ENCODE data around the gene GPD1L. TPM values are rescaled to one million over a fixed set of nuclear protein-coding genes. Genes with fewer than 3 reads are reported as not detected.

Gene GPD1L
- polyA plus RNA-seq, 1 donor from 2014 or later: 18.2 TPM

GRCh38 chr3:32132121-32132520 lies 25.7 kb downstream of the GPD1L start:
- Histone ChIP-seq H3K4me3 (ENCODE audit: low read length) (no peak overlapping the region), H3K27ac (ENCODE audit: low read length) (no peak overlapping the region), H3K9me3 (ENCODE audit: low read length) (no peaks in the 10 kb centered on the region), H3K4me2 (ENCODE audit: low read length) (no peak overlapping the region), H4K20me1 (ENCODE audit: insufficient read depth) (no peaks in the 10 kb centered on the region), H3K36me3 (ENCODE audit: insufficient read depth, low read length) (no peaks in the 10 kb centered on the region), H3K9me2 (ENCODE audit: insufficient read depth, low read length) (no peaks in the 10 kb centered on the region), H3K27me3 (ENCODE audit: insufficient read depth, low read depth, low read length) (no peaks in the 10 kb centered on the region), H3K9ac (ENCODE audit: low read length) (no peak overlapping the region), H3F3A (ENCODE audit: insufficient read depth, low read length, poor library complexity, severe bottlenecking) (no peaks in the 10 kb centered on the region), H3K79me2 (replicated peaks; ENCODE audit: insufficient read depth, low read length) (no peaks in the 10 kb centered on the region), H2AFZ (ENCODE audit: low read depth, low read length) (no peak overlapping the region)
- TF ChIP-seq MXI1 (conservative IDR thresholded peaks at IDR 0.05; ENCODE audit: poor library complexity, severe bottlenecking) (no peak), TAF1 (IDR thresholded peaks at IDR 0.05; ENCODE audit: low read depth) (no peak), EP300 (conservative IDR thresholded peaks at IDR 0.05; ENCODE audit: poor library complexity, severe bottlenecking) (no peak), RAD21 (conservative IDR thresholded peaks at IDR 0.05) (no peak), POLR2AphosphoS5 (IDR thresholded peaks at IDR 0.05) (no peak), EZH2 (IDR thresholded peaks at IDR 0.05; ENCODE audit: borderline replicate concordance, insufficient read depth, low read length, poor library complexity, severe bottlenecking) (no peak), SMC3 (conservative IDR thresholded peaks at IDR 0.05; ENCODE audit: poor library complexity) (no peak)
- TF ChIP-seq, protein P1, sequence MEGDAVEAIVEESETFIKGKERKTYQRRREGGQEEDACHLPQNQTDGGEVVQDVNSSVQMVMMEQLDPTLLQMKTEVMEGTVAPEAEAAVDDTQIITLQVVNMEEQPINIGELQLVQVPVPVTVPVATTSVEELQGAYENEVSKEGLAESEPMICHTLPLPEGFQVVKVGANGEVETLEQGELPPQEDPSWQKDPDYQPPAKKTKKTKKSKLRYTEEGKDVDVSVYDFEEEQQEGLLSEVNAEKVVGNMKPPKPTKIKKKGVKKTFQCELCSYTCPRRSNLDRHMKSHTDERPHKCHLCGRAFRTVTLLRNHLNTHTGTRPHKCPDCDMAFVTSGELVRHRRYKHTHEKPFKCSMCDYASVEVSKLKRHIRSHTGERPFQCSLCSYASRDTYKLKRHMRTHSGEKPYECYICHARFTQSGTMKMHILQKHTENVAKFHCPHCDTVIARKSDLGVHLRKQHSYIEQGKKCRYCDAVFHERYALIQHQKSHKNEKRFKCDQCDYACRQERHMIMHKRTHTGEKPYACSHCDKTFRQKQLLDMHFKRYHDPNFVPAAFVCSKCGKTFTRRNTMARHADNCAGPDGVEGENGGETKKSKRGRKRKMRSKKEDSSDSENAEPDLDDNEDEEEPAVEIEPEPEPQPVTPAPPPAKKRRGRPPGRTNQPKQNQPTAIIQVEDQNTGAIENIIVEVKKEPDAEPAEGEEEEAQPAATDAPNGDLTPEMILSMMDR (IDR thresholded peaks at IDR 0.05; ENCODE audit: poor library complexity, severe bottlenecking): no peak
- TF ChIP-seq, protein P2, sequence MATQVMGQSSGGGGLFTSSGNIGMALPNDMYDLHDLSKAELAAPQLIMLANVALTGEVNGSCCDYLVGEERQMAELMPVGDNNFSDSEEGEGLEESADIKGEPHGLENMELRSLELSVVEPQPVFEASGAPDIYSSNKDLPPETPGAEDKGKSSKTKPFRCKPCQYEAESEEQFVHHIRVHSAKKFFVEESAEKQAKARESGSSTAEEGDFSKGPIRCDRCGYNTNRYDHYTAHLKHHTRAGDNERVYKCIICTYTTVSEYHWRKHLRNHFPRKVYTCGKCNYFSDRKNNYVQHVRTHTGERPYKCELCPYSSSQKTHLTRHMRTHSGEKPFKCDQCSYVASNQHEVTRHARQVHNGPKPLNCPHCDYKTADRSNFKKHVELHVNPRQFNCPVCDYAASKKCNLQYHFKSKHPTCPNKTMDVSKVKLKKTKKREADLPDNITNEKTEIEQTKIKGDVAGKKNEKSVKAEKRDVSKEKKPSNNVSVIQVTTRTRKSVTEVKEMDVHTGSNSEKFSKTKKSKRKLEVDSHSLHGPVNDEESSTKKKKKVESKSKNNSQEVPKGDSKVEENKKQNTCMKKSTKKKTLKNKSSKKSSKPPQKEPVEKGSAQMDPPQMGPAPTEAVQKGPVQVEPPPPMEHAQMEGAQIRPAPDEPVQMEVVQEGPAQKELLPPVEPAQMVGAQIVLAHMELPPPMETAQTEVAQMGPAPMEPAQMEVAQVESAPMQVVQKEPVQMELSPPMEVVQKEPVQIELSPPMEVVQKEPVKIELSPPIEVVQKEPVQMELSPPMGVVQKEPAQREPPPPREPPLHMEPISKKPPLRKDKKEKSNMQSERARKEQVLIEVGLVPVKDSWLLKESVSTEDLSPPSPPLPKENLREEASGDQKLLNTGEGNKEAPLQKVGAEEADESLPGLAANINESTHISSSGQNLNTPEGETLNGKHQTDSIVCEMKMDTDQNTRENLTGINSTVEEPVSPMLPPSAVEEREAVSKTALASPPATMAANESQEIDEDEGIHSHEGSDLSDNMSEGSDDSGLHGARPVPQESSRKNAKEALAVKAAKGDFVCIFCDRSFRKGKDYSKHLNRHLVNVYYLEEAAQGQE (IDR thresholded peaks at IDR 0.05; ENCODE audit: borderline replicate concordance): no peak

DNA sequence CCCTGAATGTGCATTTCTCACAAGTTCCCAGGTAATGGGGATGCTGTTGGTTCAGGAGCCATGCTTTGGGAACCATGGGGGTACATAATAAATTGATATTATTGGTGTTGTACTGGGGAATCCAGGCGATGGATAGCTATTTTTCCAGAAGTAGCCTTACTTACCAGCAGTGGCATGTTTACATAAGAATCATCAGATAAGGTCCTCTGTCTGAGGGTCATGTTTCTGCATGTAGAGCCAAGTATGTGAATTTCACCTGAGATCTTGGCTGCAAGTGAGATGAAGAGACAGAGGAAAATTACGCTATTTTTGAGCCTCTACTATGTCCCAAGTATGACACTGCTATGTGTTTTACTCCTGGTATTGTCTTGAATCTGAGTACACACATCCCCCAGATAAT lies 26.3 kb downstream of the GPD1L start:
- no peak overlapping the region for H3K4me3 ChIP-seq (ENCODE audit: low read length)
- TF ChIP-seq, protein P2 (IDR thresholded peaks at IDR 0.05; ENCODE audit: borderline replicate concordance): no peak
- TF ChIP-seq EP300 (conservative IDR thresholded peaks at IDR 0.05; ENCODE audit: poor library complexity, severe bottlenecking) (no peak), EZH2 (IDR thresholded peaks at IDR 0.05; ENCODE audit: borderline replicate concordance, insufficient read depth, low read length, poor library complexity, severe bottlenecking) (no peak), TAF1 (IDR thresholded peaks at IDR 0.05; ENCODE audit: low read depth) (no peak), MXI1 (conservative IDR thresholded peaks at IDR 0.05; ENCODE audit: poor library complexity, severe bottlenecking) (no peak), SMC3 (conservative IDR thresholded peaks at IDR 0.05; ENCODE audit: poor library complexity) (no peak), POLR2AphosphoS5 (IDR thresholded peaks at IDR 0.05) (no peak), RAD21 (conservative IDR thresholded peaks at IDR 0.05) (no peak)
- TF ChIP-seq, protein P1 (IDR thresholded peaks at IDR 0.05; ENCODE audit: poor library complexity, severe bottlenecking): no peak
- no peaks in the 10 kb centered on the region for H3K9me2 ChIP-seq (ENCODE audit: insufficient read depth, low read length)
- no peak overlapping the region for H3K4me2 ChIP-seq (ENCODE audit: low read length)
- no peaks in the 10 kb centered on the region for H4K20me1 ChIP-seq (ENCODE audit: insufficient read depth)
- no peak overlapping the region for H2AFZ ChIP-seq (ENCODE audit: low read depth, low read length)
- no peaks in the 10 kb centered on the region for H3F3A ChIP-seq (ENCODE audit: insufficient read depth, low read length, poor library complexity, severe bottlenecking)
- no peaks in the 10 kb centered on the region for H3K79me2 ChIP-seq (replicated peaks; ENCODE audit: insufficient read depth, low read length)
- H3K9ac ChIP-seq (ENCODE audit: low read length): no peak overlapping the region
- H3K27me3 ChIP-seq (ENCODE audit: insufficient read depth, low read depth, low read length): no peaks in the 10 kb centered on the region
- no peaks in the 10 kb centered on the region for H3K36me3 ChIP-seq (ENCODE audit: insufficient read depth, low read length)
- H3K9me3 ChIP-seq (ENCODE audit: low read length): no peaks in the 10 kb centered on the region
- no peak overlapping the region for H3K27ac ChIP-seq (ENCODE audit: low read length)
